BJ (cell line): ENCODE data around the gene PDE7B. TPM values are rescaled to one million over a fixed set of nuclear protein-coding genes. Genes with fewer than 3 reads are reported as not detected.
A peak's percentile ranks its signal among the peaks of the same experiment; 100 is the strongest.

Source experiments
- CTCF ChIA-PET: fragments of 350-600 bp; formaldehyde crosslinking; extraction: SDS; loops from one replicate; lab custom pipeline; 2021; ENCODE audit warnings: antibody characterized with exemption, inconsistent platforms; lab: Yijun Ruan, JAX
- POLR2A ChIA-PET: fragments of 300-600 bp; sonication (Branson Sonifier 250); formaldehyde crosslinking; extraction: SDS; loops from one replicate; lab custom pipeline; 2021; ENCODE audit warnings: antibody characterized with exemption; lab: Charles Lee
- DNase-seq: peaks from one replicate; pipeline ENCODE4 v3.0.0-alpha.2; 2011; ENCODE audit warnings: low read depth
- H3K27me3 ChIP-seq: 2 replicates; pipeline ENCODE4 v1.6.0; 2011; ENCODE audit warnings: low read length; ENCODE audit not compliant: control insufficient read depth, insufficient read depth
- H3K36me3 ChIP-seq: 2 replicates; pipeline ENCODE4 v1.5.1; 2011; ENCODE audit warnings: low read length; ENCODE audit not compliant: control insufficient read depth, insufficient read depth
- H3K4me3 ChIP-seq: 2 replicates; pipeline ENCODE4 v1.5.1; 2011; ENCODE audit warnings: low read depth, mild to moderate bottlenecking, control low read depth, low read length
- polyA plus RNA-seq: library from polyadenylated mRNA; depleted of rRNA; stranded (reverse); fragments of >200 nt; gene quantifications from 2 replicates; pipeline ENCODE4 v1.2.3, GENCODE V29; 2011
- TF ChIP-seq, protein P1 (sequence below): IDR thresholded peaks from 2 replicates; pipeline ENCODE4 v1.5.1; 2011; ENCODE audit warnings: low read depth, mild to moderate bottlenecking, control low read depth, inconsistent platforms, low read length, moderate library complexity; ENCODE audit not compliant: insufficient read depth

Gene PDE7B
- polyA plus RNA-seq, 1 experiment, result 2.7 TPM

- TF ChIP-seq, protein P1, sequence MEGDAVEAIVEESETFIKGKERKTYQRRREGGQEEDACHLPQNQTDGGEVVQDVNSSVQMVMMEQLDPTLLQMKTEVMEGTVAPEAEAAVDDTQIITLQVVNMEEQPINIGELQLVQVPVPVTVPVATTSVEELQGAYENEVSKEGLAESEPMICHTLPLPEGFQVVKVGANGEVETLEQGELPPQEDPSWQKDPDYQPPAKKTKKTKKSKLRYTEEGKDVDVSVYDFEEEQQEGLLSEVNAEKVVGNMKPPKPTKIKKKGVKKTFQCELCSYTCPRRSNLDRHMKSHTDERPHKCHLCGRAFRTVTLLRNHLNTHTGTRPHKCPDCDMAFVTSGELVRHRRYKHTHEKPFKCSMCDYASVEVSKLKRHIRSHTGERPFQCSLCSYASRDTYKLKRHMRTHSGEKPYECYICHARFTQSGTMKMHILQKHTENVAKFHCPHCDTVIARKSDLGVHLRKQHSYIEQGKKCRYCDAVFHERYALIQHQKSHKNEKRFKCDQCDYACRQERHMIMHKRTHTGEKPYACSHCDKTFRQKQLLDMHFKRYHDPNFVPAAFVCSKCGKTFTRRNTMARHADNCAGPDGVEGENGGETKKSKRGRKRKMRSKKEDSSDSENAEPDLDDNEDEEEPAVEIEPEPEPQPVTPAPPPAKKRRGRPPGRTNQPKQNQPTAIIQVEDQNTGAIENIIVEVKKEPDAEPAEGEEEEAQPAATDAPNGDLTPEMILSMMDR, result no peak
- no peaks in the 10 kb centered on the region for H3K36me3 ChIP-seq
- CTCF ChIA-PET, result no interaction called here
- H3K4me3 ChIP-seq, result no peak overlapping the region
- no peak for DNase-seq
- POLR2A ChIA-PET, result no interaction called here
- no peaks in the 10 kb centered on the region for H3K27me3 ChIP-seq
Observed at GRCh38 chr6:135990855-135991464, 139.5 kb downstream of the PDE7B start.

DNA sequence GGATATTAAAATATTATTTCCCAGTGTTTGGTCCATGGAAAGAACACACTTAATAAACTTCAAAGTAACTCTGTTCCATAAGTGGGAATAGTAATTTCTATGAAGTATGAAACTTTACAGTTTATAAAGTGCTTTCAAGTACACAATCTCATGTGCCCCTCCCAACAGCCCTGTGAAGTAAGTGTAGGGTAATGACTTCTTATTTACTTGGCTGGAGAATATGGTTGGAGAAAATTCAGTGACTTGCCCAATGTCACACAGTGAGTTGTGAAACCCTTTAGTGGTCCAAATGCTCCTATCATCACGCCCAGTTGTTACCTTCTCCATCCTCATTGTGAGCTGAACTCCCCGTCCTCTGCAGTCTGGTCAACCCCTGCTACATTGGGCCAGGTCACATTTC, 141.2 kb downstream of the PDE7B start:
- TF ChIP-seq, protein P1, result no peak
- no peak for DNase-seq
- Histone ChIP-seq H3K27me3 (no peaks in the 10 kb centered on the region), H3K4me3 (no peak overlapping the region), H3K36me3 (no peaks in the 10 kb centered on the region)
- CTCF ChIA-PET, result interaction anchor here (1.1 kb wide), 1 partner anchor 9 kb away, joined by 3 read pairs; no protein-coding TSS in a partner anchor
- POLR2A ChIA-PET, result no interaction called here

- Histone ChIP-seq H3K36me3 (no peaks in the 10 kb centered on the region), H3K4me3 (no peak overlapping the region), H3K27me3 (no peaks in the 10 kb centered on the region)
- POLR2A ChIA-PET, result no interaction called here
- CTCF ChIA-PET, result interaction anchor here (1.1 kb wide), 1 partner anchor 9 kb away, joined by 3 read pairs; no protein-coding TSS in a partner anchor
- TF ChIP-seq, protein P1, result no peak
- no peak for DNase-seq
Observed at GRCh38 chr6:135993361-135993760, 141.9 kb downstream of the PDE7B start.

DNA sequence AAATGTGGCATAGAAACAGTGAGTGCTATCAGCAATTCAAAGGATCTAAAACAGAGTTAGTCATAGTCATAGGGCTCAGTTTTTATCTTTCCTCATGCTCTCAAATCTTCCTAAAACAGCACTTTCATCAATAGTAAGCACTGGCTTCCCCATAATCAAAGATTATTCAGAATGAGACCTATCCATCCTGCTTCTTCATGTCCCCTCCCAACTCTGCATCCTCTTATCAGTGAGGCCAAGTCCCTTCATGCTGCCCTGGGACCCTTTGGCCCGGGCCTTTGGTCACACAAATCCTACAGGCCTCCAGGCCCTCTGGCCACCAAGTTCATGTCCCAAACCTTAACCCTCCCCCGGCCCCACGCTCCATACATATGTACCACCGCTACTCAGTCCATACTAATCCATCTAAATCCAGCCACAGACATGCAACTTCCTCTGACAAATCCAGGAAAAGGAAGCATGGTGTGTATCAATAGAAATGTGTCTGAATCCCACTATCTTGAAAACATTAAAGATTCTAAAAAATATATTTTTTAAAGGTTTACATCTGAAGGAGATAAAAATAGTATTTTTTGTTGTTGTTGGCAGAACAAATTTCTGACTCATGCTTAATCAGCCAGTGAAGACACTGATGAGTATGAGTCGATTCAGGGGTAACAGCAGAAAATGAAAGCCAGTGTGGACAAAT, 143.5 kb downstream of the PDE7B start:
- H3K36me3 ChIP-seq, result no peaks in the 10 kb centered on the region
- DNase-seq, result peak; percentile 34
- ChIA-PET CTCF (no interaction called here), POLR2A (no interaction called here)
- H3K27me3 ChIP-seq, result no peaks in the 10 kb centered on the region
- H3K4me3 ChIP-seq, result no peak overlapping the region
- TF ChIP-seq, protein P1, result no peak

GRCh38 chr6:135995545-135995898, 144.0 kb downstream of the PDE7B start:
- POLR2A ChIA-PET, result no interaction called here
- TF ChIP-seq, protein P1, result no peak
- Histone ChIP-seq H3K4me3 (no peak overlapping the region), H3K36me3 (no peaks in the 10 kb centered on the region), H3K27me3 (no peaks in the 10 kb centered on the region)
- no peak for DNase-seq
- CTCF ChIA-PET, result no interaction called here
